Measurements from ENCODE around the gene ABCC10. TPM values are rescaled to one million over a fixed set of nuclear protein-coding genes. Genes with fewer than 3 reads are reported as not detected.

The ABCC10 gene, protein sequence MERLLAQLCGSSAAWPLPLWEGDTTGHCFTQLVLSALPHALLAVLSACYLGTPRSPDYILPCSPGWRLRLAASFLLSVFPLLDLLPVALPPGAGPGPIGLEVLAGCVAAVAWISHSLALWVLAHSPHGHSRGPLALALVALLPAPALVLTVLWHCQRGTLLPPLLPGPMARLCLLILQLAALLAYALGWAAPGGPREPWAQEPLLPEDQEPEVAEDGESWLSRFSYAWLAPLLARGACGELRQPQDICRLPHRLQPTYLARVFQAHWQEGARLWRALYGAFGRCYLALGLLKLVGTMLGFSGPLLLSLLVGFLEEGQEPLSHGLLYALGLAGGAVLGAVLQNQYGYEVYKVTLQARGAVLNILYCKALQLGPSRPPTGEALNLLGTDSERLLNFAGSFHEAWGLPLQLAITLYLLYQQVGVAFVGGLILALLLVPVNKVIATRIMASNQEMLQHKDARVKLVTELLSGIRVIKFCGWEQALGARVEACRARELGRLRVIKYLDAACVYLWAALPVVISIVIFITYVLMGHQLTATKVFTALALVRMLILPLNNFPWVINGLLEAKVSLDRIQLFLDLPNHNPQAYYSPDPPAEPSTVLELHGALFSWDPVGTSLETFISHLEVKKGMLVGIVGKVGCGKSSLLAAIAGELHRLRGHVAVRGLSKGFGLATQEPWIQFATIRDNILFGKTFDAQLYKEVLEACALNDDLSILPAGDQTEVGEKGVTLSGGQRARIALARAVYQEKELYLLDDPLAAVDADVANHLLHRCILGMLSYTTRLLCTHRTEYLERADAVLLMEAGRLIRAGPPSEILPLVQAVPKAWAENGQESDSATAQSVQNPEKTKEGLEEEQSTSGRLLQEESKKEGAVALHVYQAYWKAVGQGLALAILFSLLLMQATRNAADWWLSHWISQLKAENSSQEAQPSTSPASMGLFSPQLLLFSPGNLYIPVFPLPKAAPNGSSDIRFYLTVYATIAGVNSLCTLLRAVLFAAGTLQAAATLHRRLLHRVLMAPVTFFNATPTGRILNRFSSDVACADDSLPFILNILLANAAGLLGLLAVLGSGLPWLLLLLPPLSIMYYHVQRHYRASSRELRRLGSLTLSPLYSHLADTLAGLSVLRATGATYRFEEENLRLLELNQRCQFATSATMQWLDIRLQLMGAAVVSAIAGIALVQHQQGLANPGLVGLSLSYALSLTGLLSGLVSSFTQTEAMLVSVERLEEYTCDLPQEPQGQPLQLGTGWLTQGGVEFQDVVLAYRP (N-terminal part only)
- 12.8 and 30.3 TPM in 2 replicates for total RNA-seq

DNA sequence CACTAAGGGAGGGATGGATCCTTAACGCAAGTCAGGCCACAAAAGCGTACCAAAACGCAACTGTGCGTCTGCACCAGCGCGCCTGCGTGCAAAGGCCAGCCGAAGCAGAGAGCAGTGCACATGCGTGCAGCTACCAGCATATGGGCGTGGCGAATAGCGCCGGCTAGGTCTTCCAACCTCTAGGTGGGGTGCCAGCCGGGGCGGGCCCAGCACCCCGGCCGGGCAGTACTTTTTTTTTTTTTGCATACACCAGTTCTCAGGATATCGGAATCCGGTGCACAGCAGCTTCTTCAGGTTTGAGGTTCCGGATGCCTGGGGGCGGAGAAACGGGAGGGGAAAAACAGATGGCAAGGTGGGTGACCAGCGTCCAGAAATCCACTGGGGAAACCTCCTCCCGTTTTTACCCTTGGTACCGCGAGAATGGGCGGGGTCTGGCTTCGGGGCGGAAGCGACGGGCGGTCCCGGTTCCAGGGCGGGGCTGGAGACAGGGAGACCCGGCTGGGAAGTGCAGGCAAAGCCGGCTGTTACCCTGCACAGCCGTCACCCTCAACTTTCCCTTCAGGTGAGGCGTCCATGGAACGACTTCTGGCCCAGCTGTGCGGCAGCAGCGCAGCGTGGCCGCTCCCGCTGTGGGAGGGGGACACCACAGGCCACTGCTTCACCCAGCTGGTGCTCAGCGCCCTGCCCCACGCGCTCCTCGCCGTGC lies at the start of gene ABCC10:
Gene ABCC10, plus strand, starts transcription at position 136 of the 706 bp plus-strand sequence. Its CDS starts 438 bp downstream, at position 574.

DNA sequence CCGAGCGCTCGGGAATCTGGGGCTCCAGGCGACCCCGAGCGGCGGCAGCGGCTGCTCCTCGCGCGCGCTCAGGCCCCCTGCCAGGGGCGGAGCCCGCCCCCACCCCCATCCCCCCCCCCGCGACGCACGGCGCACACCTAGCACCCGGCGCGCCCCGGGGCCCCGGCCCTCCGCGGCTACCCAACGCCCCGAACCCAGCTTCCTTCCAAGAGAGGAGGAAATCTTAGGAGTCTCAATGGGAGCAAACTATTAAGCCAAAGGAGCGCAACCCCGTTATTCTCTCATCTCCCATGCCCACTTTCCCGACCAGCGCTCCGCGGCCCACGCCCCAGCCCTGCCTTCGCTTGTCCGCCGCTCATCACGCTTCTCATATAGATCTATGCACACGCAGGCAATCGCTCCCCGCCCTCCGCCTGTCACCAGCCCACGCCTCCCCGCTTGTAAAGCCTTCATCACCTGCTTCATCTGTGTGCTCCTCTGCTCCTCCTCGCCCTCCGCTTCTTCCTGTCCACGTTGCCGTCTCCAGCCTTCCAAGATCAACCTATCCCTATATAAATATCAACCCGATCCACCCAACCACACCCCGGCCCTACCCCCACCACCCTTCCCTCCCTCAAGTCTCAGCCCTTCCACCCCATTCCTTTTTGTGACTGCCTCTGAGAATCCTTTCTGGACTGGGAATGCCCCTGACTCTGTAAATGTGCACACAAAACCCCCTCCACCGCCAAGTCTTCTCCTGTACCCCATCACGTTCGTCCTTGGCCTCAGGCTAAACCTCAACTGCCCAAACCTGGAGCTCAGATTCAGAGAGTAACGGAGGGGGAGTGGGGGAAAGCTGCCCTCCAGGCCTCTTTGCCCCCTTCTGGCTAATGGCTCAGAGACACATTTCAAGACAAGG lies 28.4 kb downstream of the ABCC10 start, which contains the start of gene DLK2:
Gene DLK2, minus strand, starts transcription at position 18 of the 898 bp plus-strand sequence. CDS start 723 bp downstream, outside the sequence.

DNA sequence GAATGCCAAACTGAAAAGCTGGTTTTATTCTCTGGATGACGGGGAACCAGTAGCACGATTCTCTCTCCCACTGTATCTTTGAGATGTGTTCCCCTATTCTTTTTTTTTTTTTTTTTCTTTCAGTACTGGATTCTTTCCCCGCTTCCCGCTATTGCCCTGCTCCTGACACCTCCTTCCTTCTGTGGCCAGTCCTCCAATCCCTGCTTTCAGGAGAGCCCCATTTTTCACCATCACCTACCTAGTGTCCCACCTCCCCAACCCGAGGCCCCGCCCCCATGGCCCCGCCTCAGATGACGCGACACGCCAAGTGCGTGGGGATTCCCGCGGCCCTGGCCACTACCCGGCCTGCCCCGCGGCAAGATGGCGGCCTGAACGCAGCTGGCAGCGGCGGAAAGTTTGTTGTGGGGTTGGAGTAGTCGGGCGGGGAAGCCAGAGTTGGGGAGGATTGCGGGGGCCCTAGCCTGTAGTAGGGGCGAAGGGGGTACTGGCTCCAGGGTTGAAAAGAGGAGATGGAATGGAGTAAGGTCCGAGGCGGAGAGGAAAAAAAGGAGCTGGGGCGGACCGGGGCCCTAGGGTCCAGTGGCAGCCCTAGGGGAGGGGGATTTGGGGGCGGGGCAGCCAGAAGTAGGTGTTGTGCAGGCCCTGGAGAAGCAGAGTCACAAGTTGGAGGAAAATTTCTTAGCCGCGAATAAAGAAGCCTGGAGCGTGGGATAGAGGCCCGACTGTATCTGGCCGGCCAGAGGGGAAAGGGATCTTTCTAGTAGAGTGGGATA lies 50.1 kb downstream of the ABCC10 start, which contains the start of gene TJAP1:
Gene TJAP1, plus strand, starts transcription at position 336 of the 773 bp plus-strand sequence. CDS start 21,432 bp downstream, outside the sequence.

Other genes starting within 250 kb of the ABCC10 start
- 20.1 and 40.0 TPM in 2 replicates for gene CUL9, start 245.3 kb upstream of the ABCC10 start, total RNA-seq
- 25.9 and 36.3 TPM in 2 replicates for gene DNPH1, start 198.1 kb upstream of the ABCC10 start, total RNA-seq
- gene TTBK1, start 184.1 kb upstream of the ABCC10 start, total RNA-seq: under 0.01 and 0.06 TPM in 2 replicates
- not detected in 2 replicates for gene SLC22A7, start 129.3 kb upstream of the ABCC10 start, total RNA-seq
- 0.19 TPM in 1 of 2 replicates, not detected in the other for gene CRIP3, start 118.7 kb upstream of the ABCC10 start, total RNA-seq
- gene ZNF318, start 57.9 kb upstream of the ABCC10 start, total RNA-seq: 3.4 and 8.2 TPM in 2 replicates
- gene DLK2, start 28.0 kb downstream of the ABCC10 start, total RNA-seq: 0.16 and 1.1 TPM in 2 replicates
- 6.8 and 13.7 TPM in 2 replicates for gene TJAP1, start 50.0 kb downstream of the ABCC10 start, total RNA-seq
- gene LRRC73, start 82.8 kb downstream of the ABCC10 start, total RNA-seq: under 0.01 and 0.06 TPM in 2 replicates
- gene YIPF3, start 89.4 kb downstream of the ABCC10 start, total RNA-seq: 86.9 and 201 TPM in 2 replicates
- gene POLR1C, start 89.5 kb downstream of the ABCC10 start, total RNA-seq: 24.6 and 36.4 TPM in 2 replicates
- 15.2 and 39.9 TPM in 2 replicates for gene XPO5, start 148.5 kb downstream of the ABCC10 start, total RNA-seq
- 16.7 and 26.6 TPM in 2 replicates for gene POLH, start 148.6 kb downstream of the ABCC10 start, total RNA-seq
- gene GTPBP2, start 201.7 kb downstream of the ABCC10 start, total RNA-seq: 34.5 and 68.4 TPM in 2 replicates
- 18.6 and 21.4 TPM in 2 replicates for gene MAD2L1BP, start 208.3 kb downstream of the ABCC10 start, total RNA-seq
- gene RSPH9, start 217.5 kb downstream of the ABCC10 start, total RNA-seq: 0.06 and 0.16 TPM in 2 replicates